PFSK-1 (cell line): ENCODE data around the gene HPCAL1.

Experiments used
- POLR2AphosphoS5 ChIP-seq: IDR thresholded peaks from 2 replicates; pipeline ENCODE4 v1.6.1; 2012; ENCODE audit warnings: low read depth, mild to moderate bottlenecking, control low read depth, low read length, moderate library complexity
- TF ChIP-seq, protein P1 (sequence below), 2 experiments: IDR thresholded peaks; 2 replicates each; pipeline versions ENCODE4 v1.6.1 to v1.8.0; 2011 to 2012; ENCODE audit warnings: low read depth in 2 of 2, low read length in 2 of 2, control low read depth in 1 of 2, inconsistent platforms in 1 of 2, mild to moderate bottlenecking in 1 of 2, moderate library complexity in 1 of 2; ENCODE audit not compliant: insufficient read depth in 1 of 2

DNA sequence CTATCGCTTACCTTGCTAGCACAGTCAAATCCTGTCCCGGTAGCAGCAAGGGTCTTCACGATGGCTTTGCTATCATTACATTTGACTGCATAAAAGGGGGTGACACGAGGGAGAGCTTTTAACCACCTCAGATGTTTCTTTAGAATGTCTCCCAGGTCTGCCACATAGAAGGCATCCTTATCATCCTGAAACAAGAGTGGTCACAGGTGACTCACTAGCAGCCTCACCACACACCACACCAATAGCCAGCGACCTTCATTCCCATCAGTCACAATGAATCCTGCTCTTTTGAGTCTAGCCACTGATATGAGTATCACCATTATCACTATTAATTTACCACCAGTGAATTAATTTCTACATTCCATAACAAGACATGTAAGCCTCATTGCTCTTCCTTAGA lies 141.8 kb downstream of the HPCAL1 start:
- TF ChIP-seq, protein P1, sequence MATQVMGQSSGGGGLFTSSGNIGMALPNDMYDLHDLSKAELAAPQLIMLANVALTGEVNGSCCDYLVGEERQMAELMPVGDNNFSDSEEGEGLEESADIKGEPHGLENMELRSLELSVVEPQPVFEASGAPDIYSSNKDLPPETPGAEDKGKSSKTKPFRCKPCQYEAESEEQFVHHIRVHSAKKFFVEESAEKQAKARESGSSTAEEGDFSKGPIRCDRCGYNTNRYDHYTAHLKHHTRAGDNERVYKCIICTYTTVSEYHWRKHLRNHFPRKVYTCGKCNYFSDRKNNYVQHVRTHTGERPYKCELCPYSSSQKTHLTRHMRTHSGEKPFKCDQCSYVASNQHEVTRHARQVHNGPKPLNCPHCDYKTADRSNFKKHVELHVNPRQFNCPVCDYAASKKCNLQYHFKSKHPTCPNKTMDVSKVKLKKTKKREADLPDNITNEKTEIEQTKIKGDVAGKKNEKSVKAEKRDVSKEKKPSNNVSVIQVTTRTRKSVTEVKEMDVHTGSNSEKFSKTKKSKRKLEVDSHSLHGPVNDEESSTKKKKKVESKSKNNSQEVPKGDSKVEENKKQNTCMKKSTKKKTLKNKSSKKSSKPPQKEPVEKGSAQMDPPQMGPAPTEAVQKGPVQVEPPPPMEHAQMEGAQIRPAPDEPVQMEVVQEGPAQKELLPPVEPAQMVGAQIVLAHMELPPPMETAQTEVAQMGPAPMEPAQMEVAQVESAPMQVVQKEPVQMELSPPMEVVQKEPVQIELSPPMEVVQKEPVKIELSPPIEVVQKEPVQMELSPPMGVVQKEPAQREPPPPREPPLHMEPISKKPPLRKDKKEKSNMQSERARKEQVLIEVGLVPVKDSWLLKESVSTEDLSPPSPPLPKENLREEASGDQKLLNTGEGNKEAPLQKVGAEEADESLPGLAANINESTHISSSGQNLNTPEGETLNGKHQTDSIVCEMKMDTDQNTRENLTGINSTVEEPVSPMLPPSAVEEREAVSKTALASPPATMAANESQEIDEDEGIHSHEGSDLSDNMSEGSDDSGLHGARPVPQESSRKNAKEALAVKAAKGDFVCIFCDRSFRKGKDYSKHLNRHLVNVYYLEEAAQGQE (IDR thresholded peaks at IDR 0.05; ENCODE audit: insufficient read depth in 1 of 2, low read depth in 2 of 2, low read length in 2 of 2), result no peak
- no peak for TF ChIP-seq POLR2AphosphoS5
